Measurements from ENCODE around the gene MC1R.

- TF ChIP-seq, protein P1, sequence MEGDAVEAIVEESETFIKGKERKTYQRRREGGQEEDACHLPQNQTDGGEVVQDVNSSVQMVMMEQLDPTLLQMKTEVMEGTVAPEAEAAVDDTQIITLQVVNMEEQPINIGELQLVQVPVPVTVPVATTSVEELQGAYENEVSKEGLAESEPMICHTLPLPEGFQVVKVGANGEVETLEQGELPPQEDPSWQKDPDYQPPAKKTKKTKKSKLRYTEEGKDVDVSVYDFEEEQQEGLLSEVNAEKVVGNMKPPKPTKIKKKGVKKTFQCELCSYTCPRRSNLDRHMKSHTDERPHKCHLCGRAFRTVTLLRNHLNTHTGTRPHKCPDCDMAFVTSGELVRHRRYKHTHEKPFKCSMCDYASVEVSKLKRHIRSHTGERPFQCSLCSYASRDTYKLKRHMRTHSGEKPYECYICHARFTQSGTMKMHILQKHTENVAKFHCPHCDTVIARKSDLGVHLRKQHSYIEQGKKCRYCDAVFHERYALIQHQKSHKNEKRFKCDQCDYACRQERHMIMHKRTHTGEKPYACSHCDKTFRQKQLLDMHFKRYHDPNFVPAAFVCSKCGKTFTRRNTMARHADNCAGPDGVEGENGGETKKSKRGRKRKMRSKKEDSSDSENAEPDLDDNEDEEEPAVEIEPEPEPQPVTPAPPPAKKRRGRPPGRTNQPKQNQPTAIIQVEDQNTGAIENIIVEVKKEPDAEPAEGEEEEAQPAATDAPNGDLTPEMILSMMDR (IDR thresholded peaks at IDR 0.05 in 2 of 3, conservative IDR thresholded peaks at IDR 0.05 in 1 of 3; ENCODE audit: borderline replicate concordance in 1 of 3, insufficient read depth in 1 of 3, low read depth in 2 of 3, low read length in 2 of 3) = no peak
- TF ChIP-seq RAD21 (IDR thresholded peaks at IDR 0.05; ENCODE audit: low read depth) = no peak
- no peak for TF ChIP-seq SP1 (IDR thresholded peaks at IDR 0.05; ENCODE audit: low read depth)
- no peak for TF ChIP-seq JUND (IDR thresholded peaks at IDR 0.05)
- TF ChIP-seq POLR2AphosphoS5 (IDR thresholded peaks at IDR 0.05; ENCODE audit: low read depth, low read length) = no peak
- TF ChIP-seq SIN3A (IDR thresholded peaks at IDR 0.05; ENCODE audit: low read depth) = no peak
- no peak for TF ChIP-seq CBX3 (IDR thresholded peaks at IDR 0.05; ENCODE audit: low read depth)
- TF ChIP-seq ZBTB33 (IDR thresholded peaks at IDR 0.05; ENCODE audit: extremely low read depth, insufficient replicate concordance, low read length) = no peak
- no peak for TF ChIP-seq REST (IDR thresholded peaks at IDR 0.05; ENCODE audit: low read depth)
Measured at GRCh38 chr16:89949121-89949742, 30.6 kb downstream of the MC1R start.
